DND-41 (cell line): ENCODE results near the gene MPP2.

Experiments
- EZH2 ChIP-seq: IDR thresholded peaks from 3 replicates; pipeline ENCODE4 v1.6.1; 2012; ENCODE audit warnings: borderline replicate concordance, low read depth, mild to moderate bottlenecking, moderate library complexity, low read length, inconsistent platforms; ENCODE audit not compliant: severe bottlenecking
- TF ChIP-seq, protein P1 (sequence below): IDR thresholded peaks from 2 replicates; pipeline ENCODE4 v1.5.1; 2012; ENCODE audit warnings: borderline replicate concordance, low read length, moderate library complexity, mild to moderate bottlenecking; ENCODE audit not compliant: poor library complexity, severe bottlenecking; ENCODE audit errors: extremely low read depth

DNA sequence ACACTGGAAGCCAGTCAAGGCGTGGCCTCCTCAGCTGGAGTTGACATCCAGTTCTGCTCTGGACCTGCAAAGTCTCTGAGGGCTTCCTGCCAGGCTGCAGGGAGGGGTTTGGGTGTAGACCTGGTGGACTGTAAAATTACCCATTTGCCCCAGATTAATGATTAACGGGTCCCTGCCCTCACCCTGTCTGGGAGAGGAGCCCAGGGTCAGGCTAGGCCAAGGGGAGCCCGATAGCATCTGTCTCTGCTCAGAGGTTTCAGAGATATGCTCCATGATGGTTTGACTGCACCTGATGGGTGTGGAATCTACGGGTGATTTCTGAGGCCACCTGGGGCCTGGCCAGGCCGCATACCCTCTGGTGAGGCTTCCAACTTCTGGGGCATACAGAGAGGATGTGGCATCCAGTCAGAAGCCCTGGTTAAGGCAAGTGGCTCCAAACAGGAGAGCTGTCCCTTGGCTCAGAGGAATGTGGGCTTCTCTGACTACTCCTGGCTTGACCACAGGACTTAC, 23.8 kb upstream of the MPP2 start:
- no peak for TF ChIP-seq EZH2
- TF ChIP-seq, protein P1, sequence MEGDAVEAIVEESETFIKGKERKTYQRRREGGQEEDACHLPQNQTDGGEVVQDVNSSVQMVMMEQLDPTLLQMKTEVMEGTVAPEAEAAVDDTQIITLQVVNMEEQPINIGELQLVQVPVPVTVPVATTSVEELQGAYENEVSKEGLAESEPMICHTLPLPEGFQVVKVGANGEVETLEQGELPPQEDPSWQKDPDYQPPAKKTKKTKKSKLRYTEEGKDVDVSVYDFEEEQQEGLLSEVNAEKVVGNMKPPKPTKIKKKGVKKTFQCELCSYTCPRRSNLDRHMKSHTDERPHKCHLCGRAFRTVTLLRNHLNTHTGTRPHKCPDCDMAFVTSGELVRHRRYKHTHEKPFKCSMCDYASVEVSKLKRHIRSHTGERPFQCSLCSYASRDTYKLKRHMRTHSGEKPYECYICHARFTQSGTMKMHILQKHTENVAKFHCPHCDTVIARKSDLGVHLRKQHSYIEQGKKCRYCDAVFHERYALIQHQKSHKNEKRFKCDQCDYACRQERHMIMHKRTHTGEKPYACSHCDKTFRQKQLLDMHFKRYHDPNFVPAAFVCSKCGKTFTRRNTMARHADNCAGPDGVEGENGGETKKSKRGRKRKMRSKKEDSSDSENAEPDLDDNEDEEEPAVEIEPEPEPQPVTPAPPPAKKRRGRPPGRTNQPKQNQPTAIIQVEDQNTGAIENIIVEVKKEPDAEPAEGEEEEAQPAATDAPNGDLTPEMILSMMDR = no peak
